OCI-LY3 (cell line): Measurements from ENCODE around the gene PTPN21.

Experiments
- CTCF ChIP-seq: fragments of 200-600, 300-600 bp; sonication (generic); IDR thresholded peaks from 2 replicates; pipeline ENCODE4 v1.5.1; 2014; ENCODE audit warnings: antibody characterized with exemption, low read length, low read depth
- EZH2phosphoT487 ChIP-seq: fragments of 200-600 bp; shearing (Covaris generic); IDR thresholded peaks from 2 replicates; pipeline ENCODE4 v1.6.1; 2018; ENCODE audit warnings: antibody characterized with exemption, mixed run types, low read depth

- TF ChIP-seq CTCF: no peak
- TF ChIP-seq EZH2phosphoT487: no peak
Observed at GRCh38 chr14:88563845-88564244, 9.0 kb upstream of the PTPN21 start.
